K562 (cell line): Measurements from ENCODE around the gene SH2B2. TPM values are rescaled to one million over a fixed set of nuclear protein-coding genes. Genes with fewer than 3 reads are reported as not detected.
A peak's percentile ranks its signal among the peaks of the same experiment; 100 is the strongest.

Source experiments
- BMI1 ChIP-seq: fragments of 150-350 bp; IDR thresholded peaks from 2 replicates; pipeline ENCODE4 v1.6.1; 2014; ENCODE audit warnings: low read length
- DMBX1 ChIP-seq: fragments of 250-450 bp; sonication (Bioruptor Pico); IDR thresholded peaks from 2 replicates; pipeline ENCODE4 v1.8.0; 2022; ENCODE audit warnings: inconsistent platforms, mild to moderate bottlenecking, moderate library complexity, borderline replicate concordance
- GATA2 ChIP-seq: sonication (generic); formaldehyde crosslinking; IDR thresholded peaks from 2 replicates; pipeline ENCODE4 v1.4.0; 2020; ENCODE audit warnings: mild to moderate bottlenecking, missing genetic modification reagents
- KLF13 ChIP-seq: fragments of 450-650 bp; IDR thresholded peaks from 2 replicates; pipeline ENCODE4 v1.6.1; 2016; ENCODE audit warnings: missing genetic modification characterization, low read depth, mild to moderate bottlenecking, missing compliant biosample characterization, moderate library complexity, borderline replicate concordance
- MAZ ChIP-seq, 2 experiments: fragments of 450-650 bp in 1 of 2; sonication (generic) in 1 of 2; formaldehyde crosslinking; IDR thresholded peaks in 1 of 2; conservative IDR thresholded peaks in 1 of 2; 2 replicates each; pipeline versions ENCODE4 v1.4.0 to v1.5.0; 2020; ENCODE audit warnings: mild to moderate bottlenecking in 1 of 2, missing genetic modification reagents in 1 of 2
- MEIS2 ChIP-seq: fragments of 450-650 bp; IDR thresholded peaks from 2 replicates; pipeline ENCODE4 v1.6.1; 2014; ENCODE audit warnings: mild to moderate bottlenecking; ENCODE audit not compliant: partially characterized antibody
- MTA1 ChIP-seq: fragments of 450-650 bp; IDR thresholded peaks from 2 replicates; pipeline ENCODE4 v1.6.1; 2017; ENCODE audit warnings: borderline replicate concordance
- NELFE ChIP-seq: IDR thresholded peaks from 2 replicates; pipeline ENCODE4 v1.6.1; 2011; ENCODE audit warnings: mild to moderate bottlenecking; ENCODE audit not compliant: insufficient read depth, insufficient read length
- NFYB ChIP-seq: IDR thresholded peaks from 2 replicates; pipeline ENCODE4 v1.6.1; 2011; ENCODE audit warnings: mild to moderate bottlenecking, moderate library complexity; ENCODE audit not compliant: insufficient read length; ENCODE audit errors: extremely low read depth
- POU5F1 ChIP-seq: fragments of 150-350 bp; IDR thresholded peaks from 2 replicates; pipeline ENCODE4 v1.6.1; 2014; ENCODE audit warnings: borderline replicate concordance, low read length, low read depth, mild to moderate bottlenecking; ENCODE audit not compliant: partially characterized antibody
- PURB ChIP-seq: sonication (generic); formaldehyde crosslinking; IDR thresholded peaks from 2 replicates; pipeline ENCODE4 v1.9.0; 2021; ENCODE audit warnings: low read depth, mild to moderate bottlenecking, missing genetic modification reagents
- SMC3 ChIP-seq: conservative IDR thresholded peaks from 2 replicates; pipeline ENCODE4 v1.6.1; 2011; ENCODE audit warnings: low read depth, low read length, improper control_type of control experiment; ENCODE audit not compliant: insufficient read depth
- WHSC1 ChIP-seq: IDR thresholded peaks from one replicate; pipeline ENCODE4 v1.6.1; 2012; ENCODE audit warnings: low read length, control low read depth, inconsistent platforms
- ZNF146 ChIP-seq: IDR thresholded peaks from one replicate; pipeline ENCODE4 v1.6.1; 2018; ENCODE audit warnings: missing compliant biosample characterization; ENCODE audit not compliant: unreplicated experiment
- ZNF511 ChIP-seq: sonication (generic); formaldehyde crosslinking; IDR thresholded peaks from 2 replicates; pipeline ENCODE4 v1.8.0; 2022; ENCODE audit warnings: mild to moderate bottlenecking, missing genetic modification reagents
- ZNF707 ChIP-seq: fragments of 250-450 bp; sonication (Bioruptor Pico); conservative IDR thresholded peaks from 2 replicates; pipeline ENCODE4 v1.8.0; 2022; ENCODE audit warnings: inconsistent platforms, mild to moderate bottlenecking, moderate library complexity
- ZNF77 ChIP-seq: fragments of 250-450 bp; sonication (Bioruptor Pico); IDR thresholded peaks from 2 replicates; pipeline ENCODE4 v1.5.0; 2020
- polyA plus RNA-seq, 8 experiments: library from polyadenylated mRNA; depleted of rRNA in 4 of 8; stranded (reverse) in 5 of 8; unstranded in 3 of 8; fragments of >200 nt; fragmentation: Nextera tagmentation in 2 of 8; fragmentation: Illumina TruSeq in 1 of 8; extraction: Ambion mirVana in 2 of 8; extraction: Trizol in 1 of 8; gene quantifications; 2 replicates each; pipeline versions ENCODE4 v1.2.1 to v1.2.3, GENCODE V29; 2011 to 2014; ENCODE audit warnings: inconsistent platforms in 1 of 8, missing spikeins in 1 of 8
- total RNA-seq, 7 experiments: library from RNA; depleted of rRNA in 6 of 7; stranded (reverse); fragments of >200 nt in 6 of 7; fragmentation: Illumina TruSeq in 2 of 7; extraction: Trizol in 2 of 7; gene quantifications; 2 replicates each; pipeline versions ENCODE4 v1.2.1 to v1.2.3, GENCODE V29; 2011 to 2021; ENCODE audit warnings: low replicate concordance in 1 of 7
- TF ChIP-seq, protein P1 (sequence below): sonication (generic); formaldehyde crosslinking; IDR thresholded peaks from 2 replicates; pipeline ENCODE4 v1.5.0; 2020; ENCODE audit warnings: missing genetic modification reagents
- TF ChIP-seq, protein P2 (sequence below): fragments of 450-650 bp; IDR thresholded peaks from 2 replicates; pipeline ENCODE4 v1.6.1; 2017; ENCODE audit warnings: antibody characterized with exemption, mild to moderate bottlenecking
- TF ChIP-seq, protein P3 (sequence below): fragments of 450-650 bp; formaldehyde crosslinking; IDR thresholded peaks from 2 replicates; pipeline ENCODE4 v1.4.0; 2020; ENCODE audit warnings: mild to moderate bottlenecking, mixed read lengths

Gene SH2B2
- total and polyA plus RNA-seq, 9 of the 15 experiments (the other 6 are each of a cell fraction or from before 2014, with no cell fraction given): 0.03 to 0.89 (median 0.07) TPM; not detected in 4

DNA sequence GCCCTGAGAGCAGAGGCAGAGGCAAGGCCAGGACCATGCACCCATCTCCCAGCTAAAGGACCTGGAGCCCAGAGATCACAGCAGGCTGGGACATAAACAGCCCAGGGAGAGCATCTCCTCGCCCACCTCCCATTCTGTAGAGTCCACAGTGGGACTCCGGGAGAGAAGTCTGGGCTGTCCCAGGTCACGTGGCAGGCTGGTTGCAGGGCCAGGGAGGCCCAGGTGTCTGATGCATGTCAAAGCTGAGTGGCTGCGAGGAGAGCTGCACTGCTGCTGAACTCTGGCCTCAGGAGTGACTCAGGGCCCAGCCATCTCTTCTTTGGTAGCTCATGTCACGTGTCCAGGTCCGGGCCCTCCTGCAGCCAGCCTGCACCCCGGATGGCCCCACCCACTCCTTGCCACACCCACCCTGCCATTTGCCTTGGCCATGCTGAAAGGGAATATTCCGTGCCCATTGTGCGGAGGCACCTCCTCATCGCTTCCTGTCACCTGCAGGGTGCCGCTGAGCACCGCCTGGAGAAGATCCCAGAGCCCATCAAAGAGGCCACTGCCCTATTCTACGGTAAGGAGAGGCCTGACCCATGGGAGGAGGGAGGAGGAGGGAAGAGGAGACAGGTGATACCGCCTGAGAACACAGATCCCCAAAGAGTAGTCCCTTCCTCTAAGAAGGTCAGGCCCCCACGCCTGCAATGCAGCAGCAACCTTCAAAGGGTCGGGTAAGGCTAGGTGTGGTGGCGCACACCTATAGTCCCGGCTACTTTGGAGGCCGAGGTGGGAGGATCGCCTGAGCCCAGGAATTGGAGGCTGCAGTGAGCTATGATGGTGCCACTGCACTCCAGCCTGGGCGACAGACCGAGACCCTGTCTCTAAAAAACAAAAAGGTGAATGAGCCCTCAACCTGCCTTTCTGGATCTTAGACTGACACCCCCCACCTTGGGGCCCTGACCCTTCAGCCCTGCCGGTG lies 12.6 kb upstream of the SH2B2 start (continued):
- TF ChIP-seq NFYB: peak; percentile 10
- no peak for TF ChIP-seq ZNF707
- TF ChIP-seq DMBX1 (CRISPR knock-in tag): no peak
- TF ChIP-seq MAZ (CRISPR knock-in tag; conservative IDR thresholded peaks at IDR 0.05 in 1 of 2, IDR thresholded peaks at IDR 0.05 in 1 of 2): no peak
- TF ChIP-seq MEIS2: peak; percentile 21
- no peak for TF ChIP-seq NELFE
- no peak for TF ChIP-seq POU5F1
- TF ChIP-seq, protein P1, sequence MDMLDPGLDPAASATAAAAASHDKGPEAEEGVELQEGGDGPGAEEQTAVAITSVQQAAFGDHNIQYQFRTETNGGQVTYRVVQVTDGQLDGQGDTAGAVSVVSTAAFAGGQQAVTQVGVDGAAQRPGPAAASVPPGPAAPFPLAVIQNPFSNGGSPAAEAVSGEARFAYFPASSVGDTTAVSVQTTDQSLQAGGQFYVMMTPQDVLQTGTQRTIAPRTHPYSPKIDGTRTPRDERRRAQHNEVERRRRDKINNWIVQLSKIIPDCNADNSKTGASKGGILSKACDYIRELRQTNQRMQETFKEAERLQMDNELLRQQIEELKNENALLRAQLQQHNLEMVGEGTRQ: peak; percentile 90
- TF ChIP-seq GATA2: no peak
- TF ChIP-seq, protein P2, sequence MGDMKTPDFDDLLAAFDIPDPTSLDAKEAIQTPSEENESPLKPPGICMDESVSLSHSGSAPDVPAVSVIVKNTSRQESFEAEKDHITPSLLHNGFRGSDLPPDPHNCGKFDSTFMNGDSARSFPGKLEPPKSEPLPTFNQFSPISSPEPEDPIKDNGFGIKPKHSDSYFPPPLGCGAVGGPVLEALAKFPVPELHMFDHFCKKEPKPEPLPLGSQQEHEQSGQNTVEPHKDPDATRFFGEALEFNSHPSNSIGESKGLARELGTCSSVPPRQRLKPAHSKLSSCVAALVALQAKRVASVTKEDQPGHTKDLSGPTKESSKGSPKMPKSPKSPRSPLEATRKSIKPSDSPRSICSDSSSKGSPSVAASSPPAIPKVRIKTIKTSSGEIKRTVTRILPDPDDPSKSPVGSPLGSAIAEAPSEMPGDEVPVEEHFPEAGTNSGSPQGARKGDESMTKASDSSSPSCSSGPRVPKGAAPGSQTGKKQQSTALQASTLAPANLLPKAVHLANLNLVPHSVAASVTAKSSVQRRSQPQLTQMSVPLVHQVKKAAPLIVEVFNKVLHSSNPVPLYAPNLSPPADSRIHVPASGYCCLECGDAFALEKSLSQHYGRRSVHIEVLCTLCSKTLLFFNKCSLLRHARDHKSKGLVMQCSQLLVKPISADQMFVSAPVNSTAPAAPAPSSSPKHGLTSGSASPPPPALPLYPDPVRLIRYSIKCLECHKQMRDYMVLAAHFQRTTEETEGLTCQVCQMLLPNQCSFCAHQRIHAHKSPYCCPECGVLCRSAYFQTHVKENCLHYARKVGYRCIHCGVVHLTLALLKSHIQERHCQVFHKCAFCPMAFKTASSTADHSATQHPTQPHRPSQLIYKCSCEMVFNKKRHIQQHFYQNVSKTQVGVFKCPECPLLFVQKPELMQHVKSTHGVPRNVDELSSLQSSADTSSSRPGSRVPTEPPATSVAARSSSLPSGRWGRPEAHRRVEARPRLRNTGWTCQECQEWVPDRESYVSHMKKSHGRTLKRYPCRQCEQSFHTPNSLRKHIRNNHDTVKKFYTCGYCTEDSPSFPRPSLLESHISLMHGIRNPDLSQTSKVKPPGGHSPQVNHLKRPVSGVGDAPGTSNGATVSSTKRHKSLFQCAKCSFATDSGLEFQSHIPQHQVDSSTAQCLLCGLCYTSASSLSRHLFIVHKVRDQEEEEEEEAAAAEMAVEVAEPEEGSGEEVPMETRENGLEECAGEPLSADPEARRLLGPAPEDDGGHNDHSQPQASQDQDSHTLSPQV: no peak
- TF ChIP-seq BMI1: no peak
- no peak for TF ChIP-seq WHSC1
- TF ChIP-seq PURB (CRISPR knock-in tag): no peak
- TF ChIP-seq KLF13 (tag): 0 out of 2 replicates have a peak, but pooled peaks have one; percentile 19
- TF ChIP-seq MTA1: no peak
- TF ChIP-seq, protein P3, sequence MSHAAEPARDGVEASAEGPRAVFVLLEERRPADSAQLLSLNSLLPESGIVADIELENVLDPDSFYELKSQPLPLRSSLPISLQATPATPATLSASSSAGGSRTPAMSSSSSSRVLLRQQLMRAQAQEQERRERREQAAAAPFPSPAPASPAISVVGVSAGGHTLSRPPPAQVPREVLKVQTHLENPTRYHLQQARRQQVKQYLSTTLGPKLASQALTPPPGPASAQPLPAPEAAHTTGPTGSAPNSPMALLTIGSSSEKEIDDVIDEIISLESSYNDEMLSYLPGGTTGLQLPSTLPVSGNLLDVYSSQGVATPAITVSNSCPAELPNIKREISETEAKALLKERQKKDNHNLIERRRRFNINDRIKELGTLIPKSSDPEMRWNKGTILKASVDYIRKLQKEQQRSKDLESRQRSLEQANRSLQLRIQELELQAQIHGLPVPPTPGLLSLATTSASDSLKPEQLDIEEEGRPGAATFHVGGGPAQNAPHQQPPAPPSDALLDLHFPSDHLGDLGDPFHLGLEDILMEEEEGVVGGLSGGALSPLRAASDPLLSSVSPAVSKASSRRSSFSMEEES (CRISPR knock-in tag): peak; percentile 74
- no peak for TF ChIP-seq ZNF511
- no peak for TF ChIP-seq ZNF77
- TF ChIP-seq ZNF146 (CRISPR knock-in tag): no peak
- no peak for TF ChIP-seq SMC3
